HG02642 (cell line): ENCODE data around the gene SMARCD3.

ENCODE experiments used
- ATAC-seq: cut with Tn5 transposase; IDR thresholded peaks from one replicate; pipeline ENCODE4 v1.9.1; 2021; ENCODE audit warnings: mild to moderate bottlenecking; ENCODE audit not compliant: unreplicated experiment, poor library complexity

The SMARCD3 gene

DNA sequence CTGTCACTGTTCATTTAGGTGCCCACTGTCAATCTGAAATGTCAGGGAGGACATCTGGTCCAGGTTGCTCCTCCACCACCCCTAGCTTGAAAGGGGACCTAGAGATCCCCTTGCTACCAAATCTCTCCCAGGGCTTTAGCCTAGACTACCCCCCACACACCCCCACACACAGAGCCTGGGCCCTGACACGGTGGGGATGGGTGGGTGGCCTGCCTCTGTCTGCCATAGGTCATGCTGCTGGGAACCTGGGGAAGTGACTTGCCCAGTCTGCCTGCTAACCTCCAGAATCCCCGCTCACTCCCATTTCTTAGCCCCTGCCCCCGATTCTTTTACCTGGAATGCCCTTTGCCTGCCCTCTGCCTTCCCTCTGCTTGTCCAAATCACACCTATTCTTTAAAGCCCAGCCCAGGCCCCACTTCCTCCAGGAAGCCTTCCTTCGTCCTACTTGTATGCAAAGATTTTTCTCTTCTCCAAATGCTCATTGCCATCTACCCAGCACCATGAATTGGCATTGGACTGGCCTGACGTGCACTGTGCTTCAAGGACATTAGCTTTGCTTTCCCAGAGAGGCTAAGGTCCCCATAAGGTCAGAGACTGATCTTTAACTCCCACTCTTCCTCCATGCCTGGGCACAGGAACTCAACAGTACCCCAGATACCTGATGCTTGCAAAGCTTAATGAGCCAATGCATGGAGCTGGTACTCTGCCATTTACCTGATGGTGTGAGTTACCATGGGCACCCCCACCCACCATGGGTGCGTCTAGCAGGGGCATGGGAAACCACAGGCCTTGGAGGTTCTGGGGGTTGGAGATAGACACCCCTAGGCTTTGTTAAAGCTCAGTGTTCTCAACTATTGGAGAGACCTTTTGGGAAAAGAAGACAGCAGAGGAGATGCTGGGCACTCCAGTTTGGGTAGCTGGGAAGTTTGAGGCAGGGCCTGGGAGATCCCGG, 2.0 kb upstream of the SMARCD3 start:
- ATAC-seq: no peak

DNA sequence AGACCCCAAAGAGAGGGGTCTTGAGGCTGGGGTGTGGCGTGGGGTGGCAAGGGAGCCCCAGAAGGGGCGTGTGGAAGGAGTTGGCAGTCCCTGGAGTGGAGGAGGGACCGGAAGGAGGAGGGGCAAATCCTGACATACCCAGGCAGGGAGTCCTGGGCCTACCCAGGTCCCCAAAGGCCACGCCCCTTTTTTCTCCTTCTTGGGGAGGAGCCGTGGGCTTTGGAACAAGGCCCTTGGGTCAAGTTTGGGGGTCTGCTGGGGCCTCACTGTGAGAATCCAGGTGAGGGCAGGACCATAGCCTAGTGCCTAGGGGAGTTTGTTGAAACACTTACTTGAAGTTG, 1.2 kb upstream of the SMARCD3 start:
- ATAC-seq: no peak

DNA sequence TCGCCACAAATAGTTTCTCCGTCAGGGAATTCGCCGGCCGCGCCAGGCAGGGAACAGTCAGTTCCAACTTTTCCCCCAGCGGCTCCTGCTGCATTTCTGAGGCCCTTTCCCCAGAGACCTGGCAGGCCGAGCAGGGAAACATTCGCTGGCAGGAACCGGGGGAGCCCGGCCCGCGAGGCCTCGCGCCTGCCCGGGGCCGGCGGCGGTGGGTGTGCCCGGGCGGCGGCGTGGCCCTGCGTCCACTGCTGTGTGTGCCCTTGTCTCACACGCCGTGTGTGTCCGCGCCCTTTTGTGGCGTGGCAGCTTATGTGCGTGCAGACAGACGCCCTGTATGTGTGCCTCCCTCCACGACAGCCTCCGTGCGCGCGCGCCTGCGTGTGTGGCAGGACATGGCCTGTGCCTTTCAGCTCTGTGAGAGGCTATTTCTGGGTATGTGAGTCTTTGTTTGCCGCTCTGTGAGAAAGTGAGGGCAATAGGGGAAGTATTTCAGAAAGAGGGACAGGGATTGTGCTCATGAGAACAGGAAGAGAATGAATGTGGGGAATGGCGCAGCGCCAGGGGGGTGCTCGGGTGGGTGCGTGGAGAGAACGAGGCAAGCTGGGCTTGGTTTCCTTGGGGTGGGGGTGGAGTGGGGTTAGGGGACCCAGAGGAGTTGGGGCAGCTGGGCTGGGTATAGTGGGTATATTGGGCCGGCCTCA, 689 bp upstream of the SMARCD3 start:
- no peak for ATAC-seq

DNA sequence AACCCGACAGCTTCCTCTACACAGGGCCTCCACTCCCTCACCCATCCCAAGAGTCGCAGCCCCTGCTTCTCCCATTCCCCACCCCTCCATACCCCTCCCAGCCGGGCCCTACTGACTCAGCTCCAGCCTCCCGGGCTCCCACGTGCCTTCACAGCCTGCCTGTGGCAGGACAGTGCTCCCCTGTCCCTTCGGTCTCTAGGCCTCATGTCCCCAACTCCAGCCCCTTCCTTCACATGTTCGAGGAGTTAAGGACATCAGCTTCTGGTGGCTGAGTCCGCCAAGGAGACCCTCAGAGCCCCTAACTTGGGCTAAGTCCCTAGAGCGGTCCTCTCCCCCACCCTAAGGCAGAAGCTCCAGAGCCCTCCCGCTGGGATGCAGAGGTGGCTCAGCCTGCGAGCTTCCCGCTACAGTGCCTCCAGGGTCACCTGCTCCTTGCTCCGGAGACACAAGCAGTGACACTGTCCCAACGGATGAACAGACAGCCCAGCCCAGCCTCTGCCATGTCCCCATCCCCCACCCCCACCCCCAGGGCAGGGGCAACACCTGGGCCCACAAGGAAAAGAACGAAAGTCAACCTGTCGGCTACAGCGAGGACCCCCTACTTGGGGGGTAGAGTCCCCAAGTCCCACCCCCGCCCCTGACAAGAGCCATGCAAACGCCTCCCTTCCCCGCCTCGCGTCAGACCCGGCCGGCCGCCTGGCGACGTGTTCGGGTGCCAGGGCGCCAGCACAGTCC, 716 bp downstream of the SMARCD3 start:
- ATAC-seq: no peak

DNA sequence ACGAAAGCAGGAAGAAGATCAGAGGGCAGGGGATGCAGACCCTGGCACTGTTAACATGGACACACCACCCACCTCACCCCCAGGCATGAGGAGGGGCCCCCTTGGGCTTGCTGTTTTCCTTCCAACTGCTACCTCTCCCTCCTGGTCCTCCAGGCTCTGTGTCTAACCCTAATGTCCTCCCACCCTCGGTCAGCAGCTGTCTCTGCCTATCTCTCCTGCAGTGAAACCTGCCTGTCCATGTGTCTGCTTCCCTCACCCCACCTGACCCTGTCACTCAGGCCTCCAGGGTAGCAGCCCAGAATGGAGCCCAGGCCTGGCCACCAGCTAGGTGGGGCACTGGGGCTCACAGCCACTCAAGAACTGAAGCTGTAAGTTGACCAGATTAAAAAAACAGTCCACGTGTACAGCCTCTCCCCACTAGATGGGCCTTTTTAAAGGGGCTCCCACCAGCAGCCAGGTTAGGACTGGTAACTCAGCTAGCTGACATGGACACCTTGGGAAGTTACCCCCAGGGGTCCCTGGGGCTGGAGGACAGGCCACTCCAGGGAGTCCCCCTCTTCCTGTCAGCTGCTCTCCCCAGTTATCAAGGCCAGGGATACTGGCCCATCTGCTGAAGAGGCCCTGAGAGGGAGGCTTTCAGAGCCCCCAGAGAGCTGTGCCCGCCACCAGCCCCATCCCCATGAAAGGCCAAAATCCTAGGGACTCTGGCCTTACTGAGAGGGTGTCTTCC, 1.5 kb downstream of the SMARCD3 start:
- no peak for ATAC-seq

DNA sequence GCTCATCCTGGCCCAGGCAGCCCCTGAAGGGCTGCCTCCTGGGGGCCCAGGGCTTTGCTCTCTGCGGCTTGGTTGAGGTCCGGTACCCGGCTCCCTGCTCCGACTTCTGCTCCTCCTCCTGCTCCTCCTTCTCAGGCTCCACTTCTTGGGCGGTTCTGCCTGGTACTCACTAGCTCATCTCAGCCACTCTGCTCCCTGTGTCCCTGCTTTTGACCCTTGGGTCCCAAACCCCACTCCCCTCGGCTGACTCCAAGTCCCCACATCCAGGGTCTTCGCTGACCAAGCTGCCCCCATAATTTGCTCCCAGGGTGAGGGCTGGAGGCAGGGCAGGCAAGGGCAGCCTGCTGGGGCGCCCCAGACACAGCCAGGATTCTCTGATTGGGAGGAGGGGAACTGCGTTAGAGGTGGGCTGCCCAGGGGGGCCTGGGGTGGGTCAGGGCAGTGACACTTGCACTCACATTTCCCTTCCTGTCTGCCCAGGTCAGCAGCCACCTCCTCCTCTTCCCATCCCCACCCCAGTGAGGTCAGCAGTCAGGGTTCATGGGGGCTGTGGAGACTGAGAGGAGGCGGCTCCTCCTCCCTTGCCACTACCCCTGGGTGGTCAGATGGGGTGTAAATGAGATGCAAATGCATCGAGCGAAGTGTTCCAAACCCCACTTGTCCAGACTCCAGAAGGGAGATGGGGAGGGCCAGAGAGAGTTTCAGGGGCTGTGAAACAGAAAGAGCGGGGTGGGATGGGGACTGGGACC, 2.2 kb downstream of the SMARCD3 start:
- no peak for ATAC-seq

DNA sequence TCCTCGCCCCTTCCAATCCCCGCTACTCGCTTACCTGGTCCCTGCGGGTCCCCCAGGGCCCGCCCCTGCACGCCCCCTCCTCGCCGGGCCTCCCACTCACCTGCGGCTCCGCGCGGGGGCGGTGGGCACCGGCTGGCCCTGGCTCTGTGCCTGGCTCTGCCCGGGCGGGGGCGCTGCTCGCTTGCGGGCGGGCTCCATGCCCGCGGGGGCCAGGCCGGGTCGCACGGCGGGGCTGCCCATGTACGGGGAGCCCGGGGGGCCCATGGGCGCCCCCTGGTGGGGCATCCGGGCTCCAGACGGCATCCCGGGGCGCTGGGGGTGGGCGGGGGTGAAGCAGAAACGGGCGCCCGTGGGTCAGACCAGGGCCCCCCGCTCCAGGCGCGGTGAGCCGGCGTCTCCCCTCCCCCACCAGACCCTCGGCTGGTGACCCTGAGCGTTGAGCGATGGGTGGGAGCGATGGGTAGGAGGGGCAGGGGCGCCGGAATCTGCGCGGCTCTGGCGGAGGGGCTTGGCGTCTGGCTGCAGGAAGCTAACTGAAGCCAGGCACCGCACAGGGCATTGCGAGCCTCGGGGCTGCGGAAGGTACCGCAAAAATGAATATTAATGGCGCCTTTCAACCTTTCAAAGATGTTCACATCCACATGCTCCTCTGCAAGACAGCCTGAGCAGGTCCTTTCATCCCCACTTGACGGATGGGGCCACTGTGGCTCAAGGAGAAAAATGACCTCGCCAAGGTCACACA, 3.0 kb downstream of the SMARCD3 start:
- ATAC-seq: peak; percentile 29

DNA sequence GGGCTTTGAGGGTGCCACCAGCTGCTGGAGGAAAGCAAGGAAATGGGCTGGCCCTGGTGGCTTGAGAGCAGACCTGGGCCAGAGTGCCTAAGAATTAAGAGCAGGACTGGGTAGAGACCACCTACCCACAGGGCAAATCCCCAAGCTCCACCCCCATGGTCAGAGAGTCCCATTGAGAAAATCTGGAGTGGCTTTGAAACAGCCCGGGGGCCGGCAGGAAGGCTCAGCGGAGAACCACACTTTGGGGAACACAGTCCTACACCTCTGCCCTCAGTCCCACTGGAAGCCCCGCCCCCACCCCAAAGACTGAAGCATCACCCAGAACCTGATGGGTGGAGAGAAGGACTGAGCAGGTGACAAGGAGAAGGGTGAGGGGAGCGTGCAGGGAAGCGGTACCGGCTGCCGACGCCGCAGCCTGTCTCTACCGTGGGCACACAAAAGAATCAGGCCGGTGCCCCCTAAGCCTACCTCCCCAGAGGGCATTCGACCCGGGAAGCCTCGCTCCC, 3.6 kb downstream of the SMARCD3 start:
- no peak for ATAC-seq

DNA sequence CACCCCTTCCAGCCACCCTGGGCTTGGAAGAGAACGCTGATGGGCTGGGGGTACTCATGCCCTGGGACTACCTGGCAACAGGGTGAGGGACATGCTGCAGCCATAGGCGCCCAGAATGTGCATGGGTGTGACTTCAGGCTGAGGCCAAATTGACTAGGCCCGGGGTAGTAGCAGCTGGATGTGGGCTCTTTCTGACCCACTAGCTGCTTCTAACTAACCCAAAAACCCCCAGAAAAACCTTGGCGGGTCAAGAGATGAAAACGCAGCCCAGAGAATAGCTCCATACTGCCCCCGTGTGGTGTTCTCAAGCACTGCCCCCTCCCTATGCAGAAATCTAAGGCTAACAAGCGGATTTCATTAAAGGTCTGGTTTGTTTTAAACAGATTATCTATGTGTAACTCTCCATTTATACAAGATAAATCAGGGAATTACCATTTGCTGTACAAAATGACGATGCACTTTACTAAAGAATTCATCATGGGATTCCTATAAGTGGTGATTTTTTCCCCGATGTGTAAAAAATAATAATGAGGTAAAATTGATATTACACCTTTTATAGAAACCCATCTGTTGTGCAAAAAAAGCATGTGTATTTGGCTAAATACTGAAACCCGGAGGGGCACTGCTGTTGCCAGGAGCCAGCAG, 4.2 kb downstream of the SMARCD3 start:
- ATAC-seq: no peak

DNA sequence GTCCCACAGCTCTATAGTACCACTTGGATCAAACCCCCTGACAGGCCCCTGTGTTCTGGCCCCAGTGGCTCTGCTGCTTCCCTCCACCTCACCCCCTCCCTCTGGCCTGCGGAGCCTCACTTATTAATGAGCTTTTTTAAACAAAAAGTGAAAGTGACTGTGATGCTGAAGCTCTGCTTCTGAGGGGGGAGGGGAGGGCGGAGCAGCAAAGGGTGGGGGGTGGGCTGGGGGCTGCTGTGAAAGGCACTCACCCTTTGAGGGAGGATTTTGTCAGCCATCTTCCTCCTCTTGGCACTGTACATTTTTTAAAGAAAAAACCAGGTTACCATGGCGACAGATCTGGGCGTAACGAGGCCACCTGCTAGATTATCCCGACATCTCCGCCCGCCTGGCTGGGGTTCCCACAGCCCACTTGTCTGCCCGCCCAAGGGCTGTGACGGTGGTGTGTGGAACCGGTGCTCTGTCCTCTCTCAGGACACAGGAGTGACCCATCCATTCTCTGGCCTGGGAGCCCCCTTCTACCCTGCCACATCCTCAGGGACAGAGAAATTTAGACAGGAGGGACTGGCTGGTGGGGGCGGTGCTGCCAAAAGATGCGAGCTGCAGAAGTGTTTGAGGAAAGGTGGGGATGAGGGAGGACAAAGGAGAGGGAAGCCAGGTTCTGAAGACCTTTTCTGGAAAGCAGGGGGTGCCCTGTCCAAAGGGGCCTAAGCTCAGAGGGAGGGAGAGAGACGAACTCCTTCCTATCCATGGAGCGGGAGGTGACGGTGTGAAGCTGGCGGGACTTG, 4.9 kb downstream of the SMARCD3 start:
- ATAC-seq: peak; percentile 35

DNA sequence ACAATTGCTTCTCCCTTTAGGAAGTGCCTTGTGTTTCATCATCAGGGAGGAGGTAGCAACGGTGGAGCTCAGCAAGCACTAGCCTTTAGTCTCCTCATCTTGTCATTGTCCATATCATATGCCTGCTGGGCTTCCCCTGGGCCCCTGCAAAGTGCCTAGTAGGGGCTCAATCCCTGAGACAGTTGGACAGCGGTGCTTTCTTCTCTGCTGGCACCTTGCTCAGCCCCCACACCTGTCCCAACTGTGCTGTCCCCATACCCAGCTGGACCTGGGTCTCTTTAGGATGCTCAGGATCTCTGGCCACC, 5.5 kb downstream of the SMARCD3 start:
- ATAC-seq: no peak

DNA sequence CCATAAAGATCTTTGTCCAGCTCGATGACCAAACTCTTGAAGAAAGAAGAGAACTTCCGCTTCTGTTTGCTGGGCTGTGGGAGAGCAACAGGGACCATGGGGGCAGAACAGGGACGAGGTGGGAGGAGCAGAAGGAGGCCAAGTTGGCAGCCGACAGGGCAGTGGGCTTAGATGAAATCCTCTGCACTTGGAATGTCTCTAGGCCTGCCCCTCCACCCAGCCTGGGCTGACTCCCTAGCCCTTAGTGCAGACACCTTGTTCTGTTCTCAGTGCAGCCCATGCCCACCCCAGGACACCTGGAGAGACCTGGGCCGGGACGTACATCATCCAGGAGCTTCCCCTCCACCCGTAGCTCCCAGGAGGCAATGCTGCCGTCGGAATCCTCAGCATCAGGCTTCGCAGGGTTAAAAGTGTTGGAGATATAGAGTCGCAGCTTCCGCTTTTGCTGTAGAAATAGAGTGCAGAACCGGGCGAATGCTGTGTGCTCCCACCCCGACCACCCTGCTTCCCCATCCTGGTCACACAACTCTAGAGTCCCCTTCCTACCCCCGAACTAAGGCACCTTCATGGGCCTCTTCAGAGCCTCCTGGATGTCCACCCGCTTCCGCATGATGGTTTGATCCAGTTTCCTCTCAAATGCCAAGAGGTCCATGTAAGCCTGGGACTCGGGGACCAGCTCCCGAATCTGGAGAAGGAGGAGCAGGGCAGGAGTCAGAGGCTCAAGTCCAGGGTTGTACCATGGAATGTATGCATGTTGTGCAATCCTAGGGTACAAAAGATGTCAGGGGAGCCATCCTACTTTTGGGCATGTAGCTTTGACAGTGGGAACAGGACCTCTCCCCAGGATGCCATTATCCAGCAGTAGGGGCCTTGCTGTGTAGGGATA, 6.1 kb downstream of the SMARCD3 start:
- ATAC-seq: no peak

DNA sequence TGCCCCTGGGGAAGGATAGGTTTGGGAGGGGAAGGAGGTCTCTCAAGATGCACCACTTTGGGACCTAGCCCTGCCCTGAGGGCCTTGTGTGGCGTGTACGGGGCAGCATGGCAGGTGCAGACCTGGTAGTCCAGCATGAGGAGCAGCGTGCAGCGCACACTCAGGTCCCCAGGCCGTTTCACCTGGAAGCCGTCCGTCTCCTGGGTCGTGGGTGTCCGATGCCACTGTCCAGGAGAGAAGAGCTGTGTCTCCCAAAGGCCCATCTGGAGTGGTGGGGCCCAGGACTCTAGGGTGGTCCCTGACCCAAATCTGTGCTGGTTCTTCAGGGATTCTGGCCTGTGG, 6.8 kb downstream of the SMARCD3 start:
- ATAC-seq: no peak

DNA sequence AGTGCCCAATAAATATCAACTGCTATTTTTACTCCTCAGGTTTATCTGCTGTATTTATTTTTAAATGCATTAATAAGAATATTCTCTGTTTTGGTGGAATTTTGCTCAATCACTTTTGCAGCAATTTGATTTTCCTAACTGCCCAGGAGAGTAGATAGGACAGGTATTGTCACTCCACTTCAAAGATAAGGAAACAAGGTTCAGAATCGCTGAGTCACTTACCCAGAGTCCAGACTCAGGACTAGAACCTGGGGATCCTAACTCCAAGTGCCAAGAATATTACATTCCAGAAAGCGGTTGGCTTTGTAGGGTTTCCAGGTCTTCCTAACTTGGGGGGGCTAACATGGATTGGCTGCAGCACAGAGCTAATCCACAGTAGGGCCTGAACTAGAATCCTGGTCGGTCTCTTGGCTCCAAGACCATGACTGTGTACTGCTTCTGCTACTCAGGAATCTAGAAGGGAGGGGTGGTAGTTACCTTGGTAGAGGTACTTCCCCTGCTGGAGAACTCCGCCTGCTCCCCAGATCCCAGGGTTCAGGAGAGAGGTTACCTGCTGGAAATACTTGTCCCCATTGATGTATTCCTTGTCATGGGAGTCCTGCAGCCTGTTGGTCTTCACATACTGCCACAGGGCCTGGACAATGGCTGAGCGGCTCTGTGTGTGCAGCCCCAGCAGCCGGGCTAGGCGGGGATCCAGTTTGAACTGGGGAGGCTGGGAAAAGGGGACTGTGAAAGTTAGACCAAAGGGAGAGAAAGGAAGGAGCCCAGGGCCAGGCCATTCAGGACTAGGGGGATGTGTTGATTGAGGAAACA, 7.3 kb downstream of the SMARCD3 start:
- ATAC-seq: no peak

DNA sequence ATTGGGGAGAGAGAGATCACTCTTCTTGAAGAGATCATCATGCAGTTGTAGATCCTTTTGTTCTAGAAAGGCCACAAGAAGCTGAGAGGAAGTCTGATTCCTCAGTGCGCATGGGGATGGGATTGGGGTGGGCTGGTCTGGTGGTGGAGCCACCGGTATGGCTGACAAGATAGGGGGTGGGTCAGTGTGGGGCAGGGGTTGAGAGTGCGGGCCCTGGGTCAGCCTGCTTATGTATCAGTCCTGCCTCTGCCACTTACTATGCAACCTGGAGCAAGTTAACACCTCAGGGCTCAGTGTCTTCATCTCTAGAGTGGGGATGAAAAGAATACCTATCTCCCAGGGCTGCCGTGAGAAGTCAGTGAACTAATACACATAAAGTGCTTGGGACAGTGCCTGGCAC, 8.0 kb downstream of the SMARCD3 start:
- ATAC-seq: no peak

DNA sequence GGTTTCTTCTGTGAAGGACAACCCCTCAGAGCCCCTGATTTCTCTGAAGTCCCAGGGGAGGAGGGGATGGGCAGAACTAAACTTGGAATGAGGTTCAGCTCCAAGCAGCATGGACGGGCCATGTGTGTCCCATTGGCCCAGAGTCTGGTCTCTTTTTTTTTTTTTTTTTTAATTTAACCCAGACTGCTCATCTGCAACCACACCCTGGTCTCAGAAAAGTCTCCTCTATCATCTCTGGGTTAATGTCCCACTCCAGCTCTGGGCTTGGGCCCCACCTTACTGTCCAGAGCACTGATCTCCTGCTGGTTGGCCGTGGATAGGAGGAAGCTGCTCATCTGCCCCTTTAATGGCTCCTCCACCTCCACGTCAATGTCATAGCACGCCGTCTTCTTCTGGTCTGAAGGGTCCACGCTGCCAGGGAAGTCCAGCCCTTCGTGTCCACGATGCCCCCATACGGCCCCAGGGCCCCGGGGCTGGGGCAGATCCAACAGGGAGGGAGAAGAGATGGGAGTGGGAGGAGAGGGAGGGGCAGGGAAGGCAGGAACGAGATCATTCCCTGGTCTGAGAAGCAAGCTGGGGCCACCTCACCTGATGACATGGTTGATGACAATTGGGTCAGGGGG, 8.5 kb downstream of the SMARCD3 start:
- ATAC-seq: no peak
